Heart left ventricle (tissue), 16 donors: ENCODE measurements around the gene FNDC3B. TPM values are rescaled to one million over a fixed set of nuclear protein-coding genes. Genes with fewer than 3 reads are reported as not detected.

ENCODE experiments used
- ATAC-seq, 4 donors: fragments of 200-7000 bp; cut with Tn5 transposase; one replicate each; pipeline ENCODE4 v1.9.1; 2020 to 2022; ENCODE audit warnings: moderate library complexity in 4 of 4, mild to moderate bottlenecking in 3 of 4, moderate number of reproducible peaks in 1 of 4
- DNase-seq, 5 donors: peaks; one replicate each; pipeline ENCODE4 v3.0.0-alpha.2; 2020
- H3K27ac ChIP-seq, 12 donors: fragments of 200-600 bp; sonication (generic) in 4 of 12; one replicate each; pipeline versions ENCODE4 v1.5.0 to v1.8.0; 2016 to 2022; ENCODE audit warnings: mild to moderate bottlenecking in 2 of 12
- H3K27me3 ChIP-seq, 9 donors: fragments of 200-600 bp; sonication (generic) in 2 of 9; one replicate each; pipeline versions ENCODE4 v1.5.1 to v1.8.0; 2016 to 2022; ENCODE audit warnings: mild to moderate bottlenecking in 3 of 9
- H3K36me3 ChIP-seq, 9 donors: fragments of 200-600 bp; sonication (generic) in 2 of 9; one replicate each; pipeline versions ENCODE4 v1.5.0 to v1.8.0; 2018 to 2022; ENCODE audit warnings: mild to moderate bottlenecking in 2 of 9
- H3K4me1 ChIP-seq, 12 donors: fragments of 200-600 bp; sonication (generic) in 4 of 12; one replicate each; pipeline versions ENCODE4 v1.5.0 to v1.8.0; 2016 to 2022; ENCODE audit warnings: mild to moderate bottlenecking in 3 of 12
- H3K4me3 ChIP-seq, 12 donors: fragments of 200-600 bp; sonication (generic) in 4 of 12; one replicate each; pipeline versions ENCODE4 v1.5.0 to v1.8.0; 2017 to 2022; ENCODE audit warnings: mild to moderate bottlenecking in 9 of 12, moderate library complexity in 4 of 12
- H3K9me3 ChIP-seq, 12 donors: fragments of 200-600 bp; sonication (generic) in 4 of 12; one replicate each; pipeline versions ENCODE4 v1.5.0 to v1.8.0; 2016 to 2022; ENCODE audit warnings: mild to moderate bottlenecking in 1 of 12
- POLR2A ChIP-seq, 2 donors: fragments of 450-650 bp; IDR thresholded peaks; one replicate each; pipeline ENCODE4 v1.6.1; 2017; ENCODE audit warnings: antibody characterized with exemption in 2 of 2, mild to moderate bottlenecking in 2 of 2, moderate library complexity in 2 of 2
- WGBS, 4 donors: extraction: QIAGEN DNeasy Blood & Tissue Kit in 2 of 4; methylation state at CpG; one replicate each; pipeline versions ENCODE4 v1.1.5 to v1.1.7; 2013 to 2018; 5-methylcytosine and 5-hydroxymethylcytosine counted together
- intact Hi-C, 10 donors: fragments of 100-400 bp; cut with DNase I; formaldehyde crosslinking; loops; one replicate each; pipeline versions ENCODE4 v1.11.1 to v1.14.2; 2022
- polyA plus RNA-seq, 2 donors: library from polyadenylated mRNA; stranded (reverse); fragments of 200-250 nt; gene quantifications; one replicate each; pipeline ENCODE4 v1.2.3, GENCODE V29; 2013
- total RNA-seq, 9 donors: library from RNA; depleted of rRNA in 2 of 9; stranded (reverse); fragments of >200 nt in 2 of 9; fragmentation: NEBNext Ultra II Directional in 3 of 9; extraction: Animal tissue kit (Norgen Biotek cat#: 25700) in 3 of 9; gene quantifications; one replicate each; pipeline versions ENCODE4 v1.1.0 to v1.2.4, GENCODE V29; 2016 to 2023
- TF ChIP-seq, protein P1 (sequence below), 12 donors: fragments of 200-600 bp; sonication (generic) in 4 of 12; IDR thresholded peaks; one replicate each; pipeline versions ENCODE4 v1.5.0 to v1.8.0; 2018 to 2022; ENCODE audit warnings: antibody characterized with exemption in 12 of 12, mild to moderate bottlenecking in 5 of 12
- donor health status: ischemic (EF 13 %, LVEDD 7.1; RV severe dilation, severe dysfunction).
- donor health status: healthy with polysubstance abuse.
- donor health status: DM: no; HTN: yes; CAD: no.
- donor health status: DM: no; HTN: no; CAD: no.
- donor health status: ischemic (EF 25% LVEDD 6.9; RV normal size, moderate dysfunction).
- donor health status: ischemic (EF 25% LVEDD 5.7; RV mildly dilated, moderate dysfunction).
- donor health status: healthy.
- donor health status: DM: yes; HTN: yes; CAD: no.
- donor health status: ischemic (EF 35%, LVEDD 5.7; RV mildly dilated, moderate dysfunction).
- donor health status: nonischemic (EF 11% LVEDD 7.7; RV severe dilation, severe dysfunction).
- donor health status: DM: yes; HTN: yes; CAD: no.
- donor health status: PGD.
- donor health status: ischemic (EF 29% LVEDD 5.4; RV normal size, mild dysfunction).
- donor health status: nonischemic (EF 23%, LVEDD 6.1; RV moderate dilation, normal function).

FNDC3B gene
- total and polyA plus RNA-seq, 11 donors, result 9.4 to 113 (median 68.2) TPM

GRCh38 chr3:172003146-172003545, 36.2 kb upstream of the FNDC3B start:
- intact Hi-C loops, result no loop called here
- TF ChIP-seq, protein P1, sequence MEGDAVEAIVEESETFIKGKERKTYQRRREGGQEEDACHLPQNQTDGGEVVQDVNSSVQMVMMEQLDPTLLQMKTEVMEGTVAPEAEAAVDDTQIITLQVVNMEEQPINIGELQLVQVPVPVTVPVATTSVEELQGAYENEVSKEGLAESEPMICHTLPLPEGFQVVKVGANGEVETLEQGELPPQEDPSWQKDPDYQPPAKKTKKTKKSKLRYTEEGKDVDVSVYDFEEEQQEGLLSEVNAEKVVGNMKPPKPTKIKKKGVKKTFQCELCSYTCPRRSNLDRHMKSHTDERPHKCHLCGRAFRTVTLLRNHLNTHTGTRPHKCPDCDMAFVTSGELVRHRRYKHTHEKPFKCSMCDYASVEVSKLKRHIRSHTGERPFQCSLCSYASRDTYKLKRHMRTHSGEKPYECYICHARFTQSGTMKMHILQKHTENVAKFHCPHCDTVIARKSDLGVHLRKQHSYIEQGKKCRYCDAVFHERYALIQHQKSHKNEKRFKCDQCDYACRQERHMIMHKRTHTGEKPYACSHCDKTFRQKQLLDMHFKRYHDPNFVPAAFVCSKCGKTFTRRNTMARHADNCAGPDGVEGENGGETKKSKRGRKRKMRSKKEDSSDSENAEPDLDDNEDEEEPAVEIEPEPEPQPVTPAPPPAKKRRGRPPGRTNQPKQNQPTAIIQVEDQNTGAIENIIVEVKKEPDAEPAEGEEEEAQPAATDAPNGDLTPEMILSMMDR (IDR thresholded peaks at IDR 0.05), result no peak
- no peak for TF ChIP-seq POLR2A (IDR thresholded peaks at IDR 0.05)
- Histone ChIP-seq H3K4me1 (no peaks in the 10 kb centered on the region), H3K4me3 (no peak overlapping the region), H3K9me3 (no peaks in the 10 kb centered on the region), H3K36me3 (no peaks in the 10 kb centered on the region), H3K27ac (no peak overlapping the region), H3K27me3 (no peaks in the 10 kb centered on the region)
- DNase-seq (no peak), ATAC-seq (no peak)
- whole genome bisulfite sequencing, 4 donors, result 89 to 98% (median 95%) methylated on average over 6 of the region's 6 CpGs

DNA sequence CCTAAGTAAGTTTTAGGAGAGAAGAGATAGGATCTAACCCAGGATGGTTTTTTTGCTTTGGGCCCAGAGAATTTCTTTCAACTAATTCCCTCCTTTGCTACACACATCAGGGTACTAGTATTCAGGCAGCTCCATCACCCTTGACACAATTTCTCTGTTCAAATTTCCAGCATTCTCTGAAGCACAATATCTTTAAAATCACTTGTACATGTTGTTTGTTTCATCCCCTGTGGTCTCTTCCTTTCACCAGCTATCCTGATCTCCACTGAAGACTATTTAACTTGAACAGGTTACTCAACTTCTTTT, 32.4 kb upstream of the FNDC3B start:
- intact Hi-C loops, result no loop called here
- DNase-seq, result no peak
- ATAC-seq, result no peak
- TF ChIP-seq POLR2A (IDR thresholded peaks at IDR 0.05), result no peak
- TF ChIP-seq, protein P1 (IDR thresholded peaks at IDR 0.05), result no peak
- Histone ChIP-seq H3K27me3 (no peaks in the 10 kb centered on the region), H3K4me1 (no peaks in the 10 kb centered on the region), H3K36me3 (no peaks in the 10 kb centered on the region), H3K4me3 (no peak overlapping the region), H3K9me3 (no peaks in the 10 kb centered on the region), H3K27ac (no peak overlapping the region)

GRCh38 chr3:172009803-172010202, 29.6 kb upstream of the FNDC3B start:
- intact Hi-C loops, result loop anchor here in 1 of 10 donors (5.0 kb wide), 1 partner anchor 158 kb away; no protein-coding TSS in a partner anchor
- Histone ChIP-seq H3K4me3 (no peak overlapping the region), H3K36me3 (no peaks in the 10 kb centered on the region), H3K4me1 (peaks cover 0 to 5% (median 0%) of the 10 kb centered on the region in 12 donors), H3K27ac (no peak overlapping the region), H3K9me3 (no peaks in the 10 kb centered on the region), H3K27me3 (no peaks in the 10 kb centered on the region)
- TF ChIP-seq, protein P1 (IDR thresholded peaks at IDR 0.05), result no peak
- TF ChIP-seq POLR2A (IDR thresholded peaks at IDR 0.05), result no peak
- DNase-seq, result no peak
- 56 to 69% (median 63%) methylated on average over 3 of the region's 3 CpGs for whole genome bisulfite sequencing, 4 donors
- no peak for ATAC-seq

DNA sequence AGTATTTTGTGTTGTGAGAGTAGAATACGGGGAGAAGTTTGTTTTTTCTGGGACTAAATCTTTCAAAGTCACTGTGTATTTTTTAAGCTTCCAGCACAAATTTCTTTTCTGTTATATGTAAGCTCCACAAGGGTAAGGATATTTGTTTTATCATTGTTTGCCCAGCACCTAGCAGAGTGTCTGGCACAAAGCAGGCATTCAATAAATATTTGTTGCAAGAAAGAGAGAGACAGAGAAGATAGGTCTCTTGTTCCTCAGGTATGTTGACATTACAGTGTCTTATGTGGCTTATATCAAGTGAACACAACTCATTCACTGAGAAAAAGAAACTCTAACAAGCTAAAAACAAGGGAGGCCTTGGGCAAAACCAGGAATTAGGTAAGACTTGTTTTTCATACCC, 26.6 kb upstream of the FNDC3B start:
- ATAC-seq, result no peak

More for the DNA sequence above, 26.6 kb upstream of the FNDC3B start:
- Histone ChIP-seq H3K4me3 (no peak overlapping the region), H3K36me3 (no peaks in the 10 kb centered on the region), H3K4me1 (peaks cover 0 to 5% (median 0%) of the 10 kb centered on the region in 12 donors), H3K27me3 (no peaks in the 10 kb centered on the region), H3K27ac (peak overlapping the region in 3 of 12 donors; percentile 2 to 70 (median 45)), H3K9me3 (peaks cover 0 to 5% (median 0%) of the 10 kb centered on the region in 12 donors)
- TF ChIP-seq POLR2A (IDR thresholded peaks at IDR 0.05), result no peak
- TF ChIP-seq, protein P1 (IDR thresholded peaks at IDR 0.05), result no peak
- DNase-seq, result no peak
- intact Hi-C loops, result loop anchor here in 1 of 10 donors (5.0 kb wide), 1 partner anchor 160 kb away; no protein-coding TSS in a partner anchor
- WGBS, 4 donors, result 93 to 100% (median 95%) methylated on average over 1 of the region's 1 CpG
